Measurements from ENCODE around the gene ERVV-1.

DNA sequence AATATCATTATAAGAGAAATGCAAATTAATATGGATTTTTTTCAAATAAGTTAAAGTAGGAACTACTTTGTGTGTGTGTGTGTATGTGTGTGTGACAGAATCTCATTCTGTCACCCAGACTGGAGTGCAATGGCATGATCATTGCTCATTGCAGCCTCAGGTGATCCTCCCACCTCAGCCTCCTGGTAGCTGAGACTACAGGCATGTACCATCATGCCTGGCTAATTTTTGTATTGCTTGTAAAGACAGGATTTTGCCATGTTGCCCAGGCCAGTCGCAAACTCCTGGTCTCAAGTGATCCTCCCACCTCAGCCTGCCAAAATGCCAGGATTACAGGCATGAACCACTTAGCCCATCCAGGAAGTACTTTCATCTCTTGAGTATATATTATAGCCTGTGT is 27.6 kb downstream of the ERVV-1 start:
- TF ChIP-seq, protein P1, sequence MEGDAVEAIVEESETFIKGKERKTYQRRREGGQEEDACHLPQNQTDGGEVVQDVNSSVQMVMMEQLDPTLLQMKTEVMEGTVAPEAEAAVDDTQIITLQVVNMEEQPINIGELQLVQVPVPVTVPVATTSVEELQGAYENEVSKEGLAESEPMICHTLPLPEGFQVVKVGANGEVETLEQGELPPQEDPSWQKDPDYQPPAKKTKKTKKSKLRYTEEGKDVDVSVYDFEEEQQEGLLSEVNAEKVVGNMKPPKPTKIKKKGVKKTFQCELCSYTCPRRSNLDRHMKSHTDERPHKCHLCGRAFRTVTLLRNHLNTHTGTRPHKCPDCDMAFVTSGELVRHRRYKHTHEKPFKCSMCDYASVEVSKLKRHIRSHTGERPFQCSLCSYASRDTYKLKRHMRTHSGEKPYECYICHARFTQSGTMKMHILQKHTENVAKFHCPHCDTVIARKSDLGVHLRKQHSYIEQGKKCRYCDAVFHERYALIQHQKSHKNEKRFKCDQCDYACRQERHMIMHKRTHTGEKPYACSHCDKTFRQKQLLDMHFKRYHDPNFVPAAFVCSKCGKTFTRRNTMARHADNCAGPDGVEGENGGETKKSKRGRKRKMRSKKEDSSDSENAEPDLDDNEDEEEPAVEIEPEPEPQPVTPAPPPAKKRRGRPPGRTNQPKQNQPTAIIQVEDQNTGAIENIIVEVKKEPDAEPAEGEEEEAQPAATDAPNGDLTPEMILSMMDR (IDR thresholded peaks at IDR 0.05 in 8 of 11, conservative IDR thresholded peaks at IDR 0.05 in 3 of 11) = no peak
- TF ChIP-seq POLR2AphosphoS5 (IDR thresholded peaks at IDR 0.05) = no peak
